HepG2 (cell line): Measurements from ENCODE around the gene G6PC2. TPM values are rescaled to one million over a fixed set of nuclear protein-coding genes. Genes with fewer than 3 reads are reported as not detected.

Experiments
- ATAC-seq: fragments of 200-7000 bp; cut with Tn5 transposase; 3 replicates; pipeline ENCODE4 v1.9.1; 2020; ENCODE audit warnings: mild to moderate bottlenecking, moderate library complexity
- BruUV-seq: library from RNA; stranded (reverse); fragments of 400-500 nt; replicated peaks from 2 replicates; lab custom pipeline; 2021; lab: Mats Ljungman, UMichigan
- CTCF ChIA-PET: fragments of 300-600 bp; formaldehyde crosslinking; extraction: SDS; loops from one replicate; lab custom pipeline; 2021; ENCODE audit warnings: low total read pairs, inconsistent platforms, low intra/inter-chr PET ratio; lab: Yijun Ruan, JAX
- POLR2A ChIA-PET: fragments of 350-600 bp; sonication (Branson Sonifier 250); formaldehyde crosslinking; loops from one replicate; lab custom pipeline; 2020; ENCODE audit warnings: antibody characterized with exemption, inconsistent platforms; lab: Yijun Ruan, JAX
- DNase-seq: peaks from one replicate; pipeline ENCODE4 v3.0.0-alpha.2; 2015; ENCODE audit warnings: low spot score
- FAIRE-seq: peaks from 3 replicates; lab custom pipeline; 2011; peaks lifted over from hg19 to GRCh38; lab: Jason Lieb, UNC
- H2AFZ ChIP-seq: one replicate; pipeline ENCODE4 v1.6.1; 2011; ENCODE audit warnings: low read length, inconsistent platforms
- H3K27ac ChIP-seq: fragments of 300-600 bp; 3 replicates; pipeline ENCODE4 v1.8.0; 2011; ENCODE audit warnings: mixed run types, mild to moderate bottlenecking, mixed read lengths, low read length, inconsistent platforms; ENCODE audit not compliant: insufficient read depth; ENCODE audit errors: extremely low read length
- H3K27me3 ChIP-seq, 2 experiments: fragments of 200-600 bp in 1 of 2; 2 replicates in 1 of 2; 3 replicates in 1 of 2; pipeline versions ENCODE4 v1.6.0 to v1.8.0; 2011; ENCODE audit warnings: low read length in 2 of 2, mild to moderate bottlenecking in 2 of 2, moderate library complexity in 2 of 2, inconsistent platforms in 1 of 2; ENCODE audit not compliant: insufficient read depth in 2 of 2, control insufficient read depth in 1 of 2
- H3K36me3 ChIP-seq, 2 experiments: fragments of 200-600 bp in 1 of 2; replicated peaks in 1 of 2; 2 replicates in 1 of 2; 3 replicates in 1 of 2; pipeline versions ENCODE4 v1.5.1 to v1.8.0; 2011; ENCODE audit warnings: low read length in 2 of 2, inconsistent platforms in 1 of 2; ENCODE audit not compliant: insufficient read depth in 2 of 2, control insufficient read depth in 1 of 2
- H3K4me1 ChIP-seq: 2 replicates; pipeline ENCODE4 v1.5.1; 2012; ENCODE audit warnings: low read length, inconsistent platforms; ENCODE audit not compliant: insufficient read depth
- H3K4me2 ChIP-seq: 2 replicates; pipeline ENCODE4 v1.6.0; 2011; ENCODE audit warnings: low read depth, low read length, inconsistent platforms
- H3K4me3 ChIP-seq, 3 experiments: fragments of 200-600 bp in 1 of 3; sonication (generic), shearing (Covaris generic) in 1 of 3; replicated peaks in 1 of 3; 2 replicates each; pipeline ENCODE4 v1.5.1; 2011 to 2016; ENCODE audit warnings: low read length in 3 of 3, inconsistent platforms in 2 of 3, low read depth in 2 of 3, mild to moderate bottlenecking in 2 of 3, control low read depth in 1 of 3, mixed read lengths in 1 of 3; ENCODE audit not compliant: insufficient read depth in 1 of 3
- H3K79me2 ChIP-seq: one replicate; pipeline ENCODE4 v1.6.1; 2011; ENCODE audit warnings: low read length, inconsistent platforms; ENCODE audit not compliant: insufficient read depth
- H3K9ac ChIP-seq: 2 replicates; pipeline ENCODE4 v1.6.0; 2011; ENCODE audit warnings: mild to moderate bottlenecking, low read depth, low read length, inconsistent platforms; ENCODE audit not compliant: insufficient read depth
- H3K9me3 ChIP-seq: 2 replicates; pipeline ENCODE4 v1.5.1; 2012; ENCODE audit warnings: mild to moderate bottlenecking, low read length
- H4K20me1 ChIP-seq: 2 replicates; pipeline ENCODE4 v1.6.0; 2011; ENCODE audit warnings: inconsistent platforms, mild to moderate bottlenecking, low read length, moderate library complexity; ENCODE audit not compliant: insufficient read depth
- ATRX ChIP-seq: sonication (generic); formaldehyde crosslinking; IDR thresholded peaks from 2 replicates; pipeline ENCODE4 v1.4.0; 2020; ENCODE audit warnings: missing genetic modification reagents, borderline replicate concordance
- ZNF136 ChIP-seq: sonication (generic); formaldehyde crosslinking; IDR thresholded peaks from 2 replicates; pipeline ENCODE4 v1.8.1; 2022; ENCODE audit warnings: low read depth, mild to moderate bottlenecking, moderate library complexity, missing genetic modification reagents
- ZNF224 ChIP-seq: sonication (generic); formaldehyde crosslinking; IDR thresholded peaks from 2 replicates; pipeline ENCODE4 v1.5.0; 2020; ENCODE audit warnings: mild to moderate bottlenecking, missing genetic modification reagents
- ZNF609 ChIP-seq: sonication (generic); formaldehyde crosslinking; IDR thresholded peaks from 2 replicates; pipeline ENCODE4 v1.4.0; 2020; ENCODE audit warnings: mild to moderate bottlenecking, missing genetic modification reagents, borderline replicate concordance
- WGBS: methylation state at CpG from one replicate; pipeline ENCODE4 v1.1.6; 2017; ENCODE audit warnings: low lambda C conversion rate; 5-methylcytosine and 5-hydroxymethylcytosine counted together
- in situ Hi-C: cut with HindIII; loops from 2 replicates; pipeline ENCODE4 v1.10.0; 2017; ENCODE audit warnings: low pct_unique_long_range_greater_than_20kb; ENCODE audit not compliant: extremely low pct_ligation_motif_present
- intact Hi-C: fragments of 100-400 bp; cut with micrococcal nuclease; formaldehyde crosslinking; loops from one replicate; pipeline ENCODE4 v1.10.0; 2022; ENCODE audit not compliant: unreplicated experiment
- polyA plus RNA-seq, 8 experiments: library from polyadenylated mRNA; depleted of rRNA in 3 of 8; stranded (reverse) in 7 of 8; unstranded in 1 of 8; fragments of >200 nt; fragmentation: Illumina TruSeq in 4 of 8; extraction: Trizol in 4 of 8; gene quantifications; 2 replicates each; pipeline versions ENCODE4 v1.2.1 to v1.2.3, GENCODE V29; 2011 to 2016; ENCODE audit warnings: low read depth in 4 of 8, missing spikeins in 1 of 8, mixed read lengths in 1 of 8; ENCODE audit not compliant: insufficient read depth in 1 of 8
- total RNA-seq, 5 experiments: library from RNA; depleted of rRNA; stranded (reverse); fragments of >200 nt; fragmentation: Illumina TruSeq; extraction: Trizol; gene quantifications; 2 replicates each; pipeline ENCODE4 v1.2.3, GENCODE V29; 2016; ENCODE audit warnings: low read depth in 1 of 5
- TF ChIP-seq, protein P1 (sequence below): sonication (generic); formaldehyde crosslinking; IDR thresholded peaks from 2 replicates; pipeline ENCODE4 v1.5.0; 2020; ENCODE audit warnings: mild to moderate bottlenecking, missing genetic modification reagents, moderate library complexity
- TF ChIP-seq, protein P2 (sequence below): IDR thresholded peaks from 2 replicates; pipeline ENCODE4 v1.6.1; 2018; ENCODE audit warnings: missing genetic modification reagents

The G6PC2 gene
- total and polyA plus RNA-seq, 2 of the 13 experiments (the other 11 are each of a cell fraction or from before 2014, with no cell fraction given), result not detected

- POLR2A ChIA-PET, result no interaction called here
- in situ Hi-C loops, result no loop called here
- H3K4me2 ChIP-seq, result no peak overlapping the region
- H3K4me3 ChIP-seq, result no peak overlapping the region
- no peak for DNase-seq
- H4K20me1 ChIP-seq, result no peaks in the 10 kb centered on the region
- H3K9ac ChIP-seq, result no peak overlapping the region
- H3K27ac ChIP-seq, result no peak overlapping the region
- H3K79me2 ChIP-seq, result no peaks in the 10 kb centered on the region
- no peak for ATAC-seq
- FAIRE-seq, result no peak
- WGBS, result 97% methylated on average over 1 of the region's 1 CpG
- no peaks in the 10 kb centered on the region for H3K27me3 ChIP-seq
- no TSS peak for BruUV-seq
- intact Hi-C loops, result no loop called here
- peaks cover 0 to 1% of the 10 kb centered on the region in 2 experiments; a peak in 2 of 5 replicates for H3K36me3 ChIP-seq
- H3K9me3 ChIP-seq, result no peaks in the 10 kb centered on the region
- no peak overlapping the region for H2AFZ ChIP-seq
- H3K4me1 ChIP-seq, result peaks cover 33% of the 10 kb centered on the region
- no peak for TF ChIP-seq ATRX (CRISPR knock-in tag)
- no peak for TF ChIP-seq ZNF224 (CRISPR knock-in tag)
- TF ChIP-seq, protein P1, sequence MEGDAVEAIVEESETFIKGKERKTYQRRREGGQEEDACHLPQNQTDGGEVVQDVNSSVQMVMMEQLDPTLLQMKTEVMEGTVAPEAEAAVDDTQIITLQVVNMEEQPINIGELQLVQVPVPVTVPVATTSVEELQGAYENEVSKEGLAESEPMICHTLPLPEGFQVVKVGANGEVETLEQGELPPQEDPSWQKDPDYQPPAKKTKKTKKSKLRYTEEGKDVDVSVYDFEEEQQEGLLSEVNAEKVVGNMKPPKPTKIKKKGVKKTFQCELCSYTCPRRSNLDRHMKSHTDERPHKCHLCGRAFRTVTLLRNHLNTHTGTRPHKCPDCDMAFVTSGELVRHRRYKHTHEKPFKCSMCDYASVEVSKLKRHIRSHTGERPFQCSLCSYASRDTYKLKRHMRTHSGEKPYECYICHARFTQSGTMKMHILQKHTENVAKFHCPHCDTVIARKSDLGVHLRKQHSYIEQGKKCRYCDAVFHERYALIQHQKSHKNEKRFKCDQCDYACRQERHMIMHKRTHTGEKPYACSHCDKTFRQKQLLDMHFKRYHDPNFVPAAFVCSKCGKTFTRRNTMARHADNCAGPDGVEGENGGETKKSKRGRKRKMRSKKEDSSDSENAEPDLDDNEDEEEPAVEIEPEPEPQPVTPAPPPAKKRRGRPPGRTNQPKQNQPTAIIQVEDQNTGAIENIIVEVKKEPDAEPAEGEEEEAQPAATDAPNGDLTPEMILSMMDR (CRISPR knock-in tag), result no peak
- TF ChIP-seq, protein P2, sequence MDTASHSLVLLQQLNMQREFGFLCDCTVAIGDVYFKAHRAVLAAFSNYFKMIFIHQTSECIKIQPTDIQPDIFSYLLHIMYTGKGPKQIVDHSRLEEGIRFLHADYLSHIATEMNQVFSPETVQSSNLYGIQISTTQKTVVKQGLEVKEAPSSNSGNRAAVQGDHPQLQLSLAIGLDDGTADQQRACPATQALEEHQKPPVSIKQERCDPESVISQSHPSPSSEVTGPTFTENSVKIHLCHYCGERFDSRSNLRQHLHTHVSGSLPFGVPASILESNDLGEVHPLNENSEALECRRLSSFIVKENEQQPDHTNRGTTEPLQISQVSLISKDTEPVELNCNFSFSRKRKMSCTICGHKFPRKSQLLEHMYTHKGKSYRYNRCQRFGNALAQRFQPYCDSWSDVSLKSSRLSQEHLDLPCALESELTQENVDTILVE (CRISPR knock-in tag), result no peak
- TF ChIP-seq ZNF609 (CRISPR knock-in tag), result no peak
- TF ChIP-seq ZNF136 (CRISPR knock-in tag), result no peak
- TF ChIP-seq, all 625 proteins: peak for 0
- CTCF ChIA-PET, result no interaction called here
Observed at GRCh38 chr2:168853471-168853870, 47.6 kb upstream of the G6PC2 start.
